Activated gamma-delta T cell treated with anti-CD3 and anti-CD28 coated beads, Interleukin-2, amount 50 U/mL, for 16 hours (primary cell): Measurements from ENCODE around the gene POLR3C.

ENCODE experiments used
- DNase-seq: peaks from one replicate; pipeline ENCODE4 v3.0.0-alpha.2; 2020; ENCODE audit warnings: low read depth

Gene POLR3C

DNA sequence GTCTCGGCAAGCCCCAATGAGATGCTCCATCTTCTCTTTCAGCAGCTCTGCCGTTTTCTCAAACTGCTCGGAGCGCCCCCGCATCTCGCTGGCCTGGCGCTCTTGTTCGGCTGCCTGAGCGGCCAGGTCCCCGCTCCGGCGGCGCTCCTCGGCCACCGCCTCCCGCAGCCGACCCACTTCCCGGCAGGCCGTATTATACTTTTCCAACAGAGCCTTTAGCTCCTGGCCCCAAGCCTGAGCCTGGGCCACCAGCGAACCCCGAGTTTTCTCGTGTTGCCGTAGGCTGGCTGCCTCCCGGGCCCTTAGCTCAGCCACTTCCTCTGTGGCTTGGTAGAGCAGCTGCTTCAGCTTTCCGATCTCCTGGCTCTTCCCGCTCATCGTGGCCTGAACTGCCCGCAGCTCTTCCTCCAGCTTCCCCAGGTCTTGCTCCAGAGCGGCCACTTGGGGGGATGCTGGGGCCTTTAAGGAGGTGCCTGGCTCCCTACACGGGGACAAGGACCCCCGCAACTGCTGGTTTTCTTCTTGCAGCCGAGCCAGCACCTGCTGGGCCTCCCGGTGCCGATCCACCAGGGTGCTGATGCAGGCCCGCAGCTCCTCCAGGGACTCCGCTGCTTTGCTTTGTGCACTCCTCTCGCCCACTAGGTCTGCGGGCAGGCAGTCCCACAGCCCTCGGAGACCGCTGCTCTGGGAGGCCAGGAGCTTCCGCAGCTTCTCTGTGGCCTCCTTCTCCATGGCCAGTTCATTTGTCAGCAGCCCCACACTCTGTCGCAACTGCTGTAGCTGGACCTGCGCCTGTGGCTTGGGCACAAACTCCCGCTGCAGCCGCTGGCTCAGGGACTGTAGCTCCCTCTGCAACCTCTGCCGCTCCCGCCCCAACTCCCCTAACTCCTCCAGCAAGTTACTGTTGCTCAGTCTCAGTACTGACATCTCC, 48.3 kb downstream of the POLR3C start:
- DNase-seq, result no peak

DNA sequence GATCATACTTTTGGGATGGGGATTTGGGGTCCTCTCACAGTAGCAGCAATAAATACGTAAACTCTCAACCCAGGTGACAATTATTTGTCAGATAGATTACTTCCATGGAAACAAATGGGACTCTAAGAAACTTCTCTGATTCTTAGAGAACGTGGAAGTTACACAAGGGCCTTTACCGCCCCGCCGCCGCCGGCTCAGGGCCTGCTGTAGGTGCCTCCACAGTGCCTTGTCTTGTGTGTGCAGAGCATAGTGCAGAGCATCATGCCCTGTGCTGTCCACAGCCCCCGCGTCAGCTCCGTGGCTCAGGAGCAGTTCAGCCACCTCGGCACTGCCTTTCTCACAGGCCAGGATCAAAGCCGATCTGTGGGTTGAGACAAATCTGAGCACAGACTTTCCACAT, 50.6 kb downstream of the POLR3C start:
- DNase-seq, result no peak

DNA sequence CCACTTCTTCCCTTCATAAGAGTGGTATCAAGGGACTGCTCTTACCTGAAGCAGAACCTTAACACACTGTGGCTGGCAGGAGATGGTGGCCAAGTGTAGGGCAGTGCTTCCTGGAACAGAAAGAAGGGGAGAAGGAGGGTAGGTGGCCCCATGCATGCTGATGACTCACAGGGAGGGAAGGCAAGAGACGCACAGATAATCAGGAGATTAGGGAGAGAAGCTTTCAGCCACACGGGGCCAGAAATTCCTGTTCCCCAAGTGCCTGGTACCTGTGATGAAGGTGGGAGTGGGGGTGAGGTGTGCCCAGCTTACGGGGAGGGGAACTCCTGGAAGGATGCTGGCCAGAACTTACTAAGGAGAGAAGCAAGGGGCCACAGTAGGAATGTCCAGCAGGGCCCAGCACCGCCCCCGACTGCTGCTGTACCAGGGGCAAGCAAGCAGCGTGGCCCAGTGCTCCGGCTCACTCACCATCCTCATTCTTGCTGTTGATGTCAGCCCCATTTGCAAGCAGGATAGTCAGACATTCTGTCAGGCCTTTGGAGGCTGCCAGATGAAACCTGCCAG, 54.0 kb downstream of the POLR3C start:
- no peak for DNase-seq

DNA sequence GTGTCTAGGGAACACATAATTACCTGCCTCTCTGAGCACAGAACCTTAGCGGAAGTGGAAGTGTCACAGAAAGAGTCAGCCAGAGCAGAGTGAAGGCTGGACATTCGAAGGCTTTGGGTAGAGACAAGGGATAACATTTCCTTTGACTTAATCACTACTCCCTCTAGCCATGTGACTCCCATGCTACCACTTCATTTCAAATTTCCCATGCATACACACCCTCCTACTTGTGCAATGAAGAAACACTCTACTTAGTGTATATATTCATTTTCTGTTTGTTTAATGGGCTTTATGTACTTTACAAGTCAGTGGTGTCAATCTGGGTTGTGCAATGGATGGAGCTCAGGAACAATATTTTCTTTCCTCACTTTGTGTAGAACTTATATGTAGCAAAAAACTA, 54.7 kb downstream of the POLR3C start:
- DNase-seq, result no peak

DNA sequence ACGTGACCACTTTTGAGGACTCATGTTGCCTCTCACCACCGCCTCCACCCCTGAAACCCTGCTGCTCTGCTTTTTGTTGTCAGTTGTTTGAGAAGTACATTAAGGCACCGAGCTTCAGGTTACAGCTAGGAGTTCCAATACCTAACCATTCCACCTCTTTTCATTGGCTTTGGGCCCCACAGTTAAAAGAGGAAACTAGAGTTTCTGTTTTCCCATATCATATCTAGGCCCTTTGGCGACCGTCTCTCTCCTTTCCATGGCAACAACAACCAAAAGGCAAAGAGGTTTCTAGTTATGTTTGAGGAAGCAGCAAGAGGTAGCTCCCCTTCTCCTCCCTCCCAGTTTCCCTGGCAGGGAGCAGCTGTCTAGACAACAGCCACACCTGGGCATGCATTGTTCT, 55.8 kb downstream of the POLR3C start:
- no peak for DNase-seq

DNA sequence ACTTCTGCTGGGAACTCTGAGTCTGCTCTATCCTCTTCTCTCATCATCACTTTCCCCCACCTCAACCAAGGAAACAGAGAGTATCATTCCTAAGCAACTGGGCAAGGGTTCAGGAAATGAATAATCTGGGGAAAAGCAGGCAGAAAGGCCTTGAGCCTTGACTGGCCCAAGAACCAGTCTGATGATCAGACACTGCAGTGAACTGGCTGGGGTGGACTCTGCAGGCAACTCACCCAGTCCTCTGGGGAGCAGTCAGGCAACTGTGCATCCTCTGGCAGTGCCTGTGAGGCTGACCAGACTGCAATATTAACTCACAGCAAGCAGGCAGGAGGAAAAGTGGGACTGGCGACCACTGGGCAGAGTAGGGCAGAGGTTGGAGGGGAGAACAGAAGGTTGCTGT, 60.7 kb downstream of the POLR3C start:
- no peak for DNase-seq

DNA sequence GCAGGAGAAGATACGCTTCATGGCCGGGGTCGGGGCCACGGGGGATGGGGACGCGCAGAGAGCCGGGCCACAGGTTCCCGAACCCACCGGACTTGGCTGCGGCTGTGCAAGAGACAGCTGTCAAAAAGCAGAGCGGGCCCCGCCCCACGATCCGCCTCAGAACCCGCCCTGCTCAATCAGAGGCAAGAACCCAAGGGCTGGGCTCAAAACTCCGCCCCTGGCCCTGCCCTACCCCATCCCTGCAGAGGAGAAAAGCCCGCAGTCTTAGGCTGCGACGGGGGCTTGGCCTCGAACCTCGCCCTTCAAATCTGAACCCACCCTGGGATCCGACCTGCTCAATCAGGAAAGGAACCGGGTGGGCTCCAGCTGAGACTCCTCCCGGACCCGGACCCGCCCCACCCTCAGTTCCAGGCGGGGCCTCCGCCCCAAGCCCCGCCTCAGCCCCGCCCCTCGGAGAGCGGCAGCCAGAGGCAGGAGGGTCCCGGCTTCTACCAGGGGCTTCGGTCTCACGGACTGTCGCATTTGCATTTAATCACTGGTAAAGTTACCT, 61.8 kb downstream of the POLR3C start, which contains the start of gene ANKRD35:
ANKRD35 (minus strand) TSS at position 129 of the 550 bp plus-strand sequence; CDS start at position 21, 108 bp downstream.
- DNase-seq, result peak; percentile 78

DNA sequence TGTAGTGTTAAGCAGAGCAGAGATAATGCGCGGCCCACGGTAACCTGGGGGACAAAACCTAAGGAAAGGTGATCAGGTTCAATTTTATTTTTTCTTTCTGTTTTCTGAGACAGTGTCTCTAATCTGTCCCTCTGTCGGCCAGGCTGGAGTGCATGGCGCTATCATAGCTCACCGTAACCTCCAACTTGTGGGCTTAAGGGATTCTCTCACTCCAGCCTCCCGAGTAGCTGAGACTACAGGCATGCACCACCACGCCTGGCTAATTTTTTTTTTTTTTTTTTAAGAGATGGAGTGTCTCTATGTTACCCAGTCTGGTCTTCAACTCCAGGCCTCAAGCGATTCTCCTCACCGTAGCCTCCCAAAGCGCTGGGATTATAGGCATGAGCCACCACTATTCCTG, 62.4 kb downstream of the POLR3C start:
- DNase-seq, result no peak

DNA sequence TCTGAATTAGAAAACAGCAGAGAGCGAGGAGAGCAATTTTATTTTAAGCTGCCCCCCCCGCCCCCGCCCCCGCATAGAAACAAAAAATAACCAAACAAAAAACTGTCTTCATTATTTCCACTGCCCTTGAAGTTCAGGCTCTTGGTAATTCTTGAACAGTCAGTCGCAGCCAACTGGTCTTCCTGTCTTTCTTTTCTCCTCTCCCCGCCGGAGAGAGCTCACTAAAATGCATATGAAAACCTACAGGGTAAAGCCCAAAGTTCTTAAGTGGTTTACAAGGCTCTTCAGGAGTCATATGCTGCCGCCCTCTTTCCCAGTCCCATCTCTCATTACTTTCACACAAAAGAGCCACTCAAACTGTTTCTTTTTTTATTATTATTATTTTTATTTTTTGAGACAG, 62.8 kb downstream of the POLR3C start:
- no peak for DNase-seq

DNA sequence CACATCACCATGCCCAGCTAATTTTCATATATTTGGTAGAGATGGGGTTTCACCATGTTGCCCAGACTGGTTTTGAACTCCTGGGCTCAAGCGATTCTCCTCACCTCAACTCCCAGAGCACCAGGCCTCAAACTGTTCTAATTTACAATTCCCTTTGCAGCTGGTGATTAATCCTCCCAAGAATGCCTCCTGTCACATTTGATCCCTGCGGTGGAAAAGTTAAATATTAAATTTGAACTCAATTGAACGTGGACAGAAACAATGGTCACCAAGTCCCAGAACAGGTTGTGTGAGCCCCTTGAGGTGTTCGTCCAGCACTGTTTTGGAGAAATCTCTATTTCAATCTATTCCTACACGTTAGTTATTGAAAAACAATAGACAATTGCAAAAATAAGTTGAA, 63.6 kb downstream of the POLR3C start:
- no peak for DNase-seq

DNA sequence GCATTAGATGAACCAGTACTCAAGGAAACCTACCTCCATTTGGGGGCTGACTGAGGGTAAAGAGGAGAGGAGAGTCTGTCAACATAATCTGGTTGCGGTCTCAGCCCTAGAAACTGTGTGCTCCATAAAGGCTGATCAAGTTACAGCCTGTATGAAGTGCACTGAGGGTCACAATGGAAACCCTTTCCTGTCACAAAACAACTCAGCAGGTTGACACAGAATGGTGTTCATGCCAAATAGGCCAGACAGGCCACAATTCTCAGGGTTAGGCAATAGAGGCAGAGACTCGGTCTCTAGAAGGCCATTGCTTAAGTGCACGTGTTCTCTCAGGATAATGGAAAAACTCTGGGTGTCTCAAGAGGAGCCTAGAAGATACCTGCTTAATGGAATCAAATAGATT, 65.7 kb downstream of the POLR3C start:
- DNase-seq, result no peak

DNA sequence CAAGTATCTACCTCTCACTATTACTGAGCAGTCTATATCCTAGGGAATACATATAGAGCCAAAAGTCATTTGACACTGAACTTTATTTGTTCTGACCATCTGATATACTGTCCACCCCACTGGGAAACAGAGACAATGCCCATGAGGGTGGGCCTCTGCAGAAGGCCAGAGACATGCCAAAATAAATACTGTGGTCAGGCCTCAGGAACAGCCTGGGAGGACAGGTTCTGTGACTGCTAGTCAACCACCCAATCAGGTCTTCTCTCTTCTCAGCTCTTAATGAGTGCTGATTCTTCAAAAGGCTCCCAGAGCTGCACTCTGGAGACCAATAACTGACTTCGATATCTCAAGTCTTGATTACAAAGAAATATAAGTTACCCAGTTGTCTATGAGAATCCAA, 67.1 kb downstream of the POLR3C start:
- no peak for DNase-seq

DNA sequence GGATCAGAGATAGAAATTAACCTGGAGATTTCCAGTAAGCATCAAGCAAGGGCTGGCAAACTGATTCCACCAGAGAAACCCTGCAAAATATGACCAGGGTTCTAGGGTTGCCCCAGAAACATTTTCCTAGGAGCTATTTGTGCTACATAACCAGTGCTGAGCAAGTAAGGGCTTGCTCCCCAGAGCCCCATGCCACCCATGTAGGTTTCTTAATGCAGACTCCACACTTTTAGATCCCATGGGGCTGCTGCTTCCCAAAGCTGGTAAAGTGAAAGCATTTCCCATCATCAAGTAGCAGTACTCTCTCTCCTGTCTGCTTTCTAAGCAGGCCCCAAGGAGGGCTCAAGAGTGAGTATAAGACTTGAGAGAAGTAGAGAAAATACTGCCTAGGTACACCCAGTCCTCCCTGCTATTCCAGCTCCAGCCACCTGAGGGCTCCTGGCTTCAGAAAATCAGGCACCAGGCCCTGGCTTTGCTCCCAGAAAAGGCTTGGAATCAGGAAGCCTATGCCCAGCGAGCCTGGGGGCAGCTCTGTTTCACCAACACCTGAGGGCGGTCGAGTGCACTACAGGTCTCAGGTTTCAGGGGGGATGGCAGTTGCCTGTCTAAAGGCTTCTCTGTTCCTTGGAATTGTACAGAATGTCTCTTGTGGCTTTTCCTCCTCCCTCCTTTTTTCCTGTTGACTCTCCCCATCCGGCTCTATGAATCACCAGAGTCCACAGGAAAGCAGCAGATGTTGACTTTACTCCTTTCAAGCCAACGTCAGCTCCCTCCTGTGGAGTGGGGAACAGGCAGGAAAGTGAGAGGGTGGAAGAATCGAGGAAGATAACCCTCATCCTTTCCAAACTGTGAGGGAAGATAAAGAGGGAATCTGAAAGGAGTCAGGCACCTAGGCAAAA, 67.8 kb downstream of the POLR3C start:
- DNase-seq, result peak; percentile 21

DNA sequence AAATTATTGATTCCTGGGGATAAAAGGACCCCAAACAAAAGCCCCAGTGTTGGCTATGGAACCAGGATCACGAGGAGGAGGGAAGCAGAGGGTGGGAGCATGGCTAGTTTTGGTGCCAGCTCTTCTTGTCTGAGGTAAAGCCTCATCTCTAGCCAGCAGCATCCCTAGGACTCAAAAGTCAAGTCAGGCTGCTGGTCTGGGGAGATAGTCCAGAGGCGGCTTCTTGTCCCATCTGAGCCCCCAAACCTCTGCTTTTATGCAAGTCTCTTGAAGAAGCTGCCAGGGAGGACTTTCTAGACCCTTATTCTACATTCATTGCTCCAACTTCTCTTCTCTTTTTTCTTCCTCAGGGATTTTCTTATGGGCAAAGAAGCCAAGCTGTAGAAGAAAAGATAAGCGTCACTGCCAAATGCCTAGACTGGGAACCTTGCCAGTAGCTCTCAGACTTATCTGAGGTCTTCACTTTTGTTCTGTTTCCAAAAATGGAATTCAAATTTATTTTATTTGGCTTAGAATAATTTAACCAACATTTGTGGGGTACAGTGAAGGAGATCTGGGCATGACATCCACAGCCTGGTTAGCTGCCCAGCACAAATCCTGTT, 68.6 kb downstream of the POLR3C start:
- DNase-seq, result no peak

DNA sequence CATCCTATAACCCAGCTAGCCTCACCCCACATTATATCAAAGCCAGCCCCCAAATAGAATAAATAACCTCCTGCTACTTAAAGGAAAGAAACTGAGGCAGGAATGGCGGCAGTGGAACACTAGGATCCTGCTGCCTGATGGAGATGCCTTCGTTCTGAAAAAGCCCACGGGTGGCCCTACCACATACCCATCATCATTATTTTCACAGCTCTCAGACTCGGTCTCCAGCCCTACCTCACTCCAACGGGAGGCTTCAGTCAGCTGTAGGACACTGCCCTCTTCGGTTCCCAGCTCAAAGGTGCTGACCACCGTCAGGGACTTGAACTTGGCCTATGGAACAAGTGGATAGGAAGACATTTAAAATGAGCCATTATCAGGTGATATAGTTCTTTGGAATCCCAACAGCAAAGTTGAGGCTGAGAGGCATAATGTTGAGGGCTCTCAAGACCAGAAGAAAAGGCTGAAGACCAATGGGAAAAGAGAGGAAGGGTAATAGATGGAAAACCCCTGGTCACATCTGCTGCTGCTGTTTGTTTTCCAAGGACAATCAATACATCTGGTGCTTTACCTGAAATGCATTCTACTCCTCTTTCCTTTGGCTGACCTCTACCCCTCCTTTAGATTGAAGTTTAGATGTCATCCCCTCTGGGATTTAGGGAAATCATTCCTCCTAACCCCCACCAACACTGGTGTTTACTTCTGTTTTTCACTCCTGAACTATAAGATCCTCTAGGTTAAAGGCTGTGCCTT, 69.5 kb downstream of the POLR3C start:
- no peak for DNase-seq
